Epithelial cell of esophagus (primary cell): ENCODE results near the gene CCDC92.

Experiments used
- DNase-seq: peaks from one replicate; pipeline ENCODE4 v3.0.0; 2010; ENCODE audit warnings: low read depth
- H3K4me3 ChIP-seq: 2 replicates; pipeline ENCODE4 v1.5.1; 2011; ENCODE audit warnings: mild to moderate bottlenecking, low read length, control low read depth
- CTCF ChIP-seq: IDR thresholded peaks from 2 replicates; pipeline ENCODE4 v1.5.1; 2011; ENCODE audit warnings: low read depth, mild to moderate bottlenecking, low read length, control low read depth, inconsistent platforms; ENCODE audit not compliant: insufficient read depth; ENCODE audit errors: missing control alignments

The CCDC92 gene

GRCh38 chr12:124008595-124008994 is 36.0 kb upstream of the CCDC92 start:
- TF ChIP-seq CTCF, result no peak
- H3K4me3 ChIP-seq, result no peak overlapping the region
- DNase-seq, result no peak

GRCh38 chr12:124007826-124008570 is 35.4 kb upstream of the CCDC92 start:
- peak; percentile 53 for DNase-seq

GRCh38 chr12:124006846-124007713 is 34.4 kb upstream of the CCDC92 start:
- no peak overlapping the region for H3K4me3 ChIP-seq
- DNase-seq, result no peak
- no peak for TF ChIP-seq CTCF

More at GRCh38 chr12:124007826-124008570, 35.4 kb upstream of the CCDC92 start:
- H3K4me3 ChIP-seq, result no peak overlapping the region
- TF ChIP-seq CTCF, result no peak

GRCh38 chr12:124006085-124006845 is 33.6 kb upstream of the CCDC92 start:
- TF ChIP-seq CTCF, result no peak
- H3K4me3 ChIP-seq, result no peak overlapping the region
- DNase-seq, result no peak

- DNase-seq, result no peak
- no peak for TF ChIP-seq CTCF
- no peak overlapping the region for H3K4me3 ChIP-seq
Observed at GRCh38 chr12:124004233-124004875, 31.7 kb upstream of the CCDC92 start.

- no peak for DNase-seq
- TF ChIP-seq CTCF, result no peak
- H3K4me3 ChIP-seq, result no peak overlapping the region
Observed at GRCh38 chr12:124002654-124003053, 30.0 kb upstream of the CCDC92 start.
